Endodermal cell (in vitro differentiated cells): ENCODE data around the gene FGF14. TPM values are rescaled to one million over a fixed set of nuclear protein-coding genes. Genes with fewer than 3 reads are reported as not detected.

Experiments used
- DNase-seq: peaks from one replicate; pipeline ENCODE4 v3.0.0-alpha.2; 2017
- H3K27ac ChIP-seq: 2 replicates; pipeline ENCODE4 v1.5.1; 2013; ENCODE audit warnings: mild to moderate bottlenecking, low read depth, low read length, moderate library complexity
- H3K27me3 ChIP-seq: 2 replicates; pipeline ENCODE4 v1.6.1; 2013; ENCODE audit warnings: mild to moderate bottlenecking, low read length, moderate library complexity; ENCODE audit not compliant: insufficient read depth, control insufficient read depth, poor library complexity, severe bottlenecking
- H3K36me3 ChIP-seq: 2 replicates; pipeline ENCODE4 v1.7.0; 2013; ENCODE audit warnings: mild to moderate bottlenecking, low read length, moderate library complexity; ENCODE audit not compliant: control insufficient read depth, insufficient read depth
- H3K4me1 ChIP-seq: one replicate; pipeline ENCODE4 v1.7.0; 2013; ENCODE audit warnings: low read length; ENCODE audit not compliant: control insufficient read depth, insufficient read depth
- H3K4me3 ChIP-seq: 2 replicates; pipeline ENCODE4 v1.5.1; 2013; ENCODE audit warnings: mild to moderate bottlenecking, low read length, moderate library complexity
- H3K9ac ChIP-seq: 2 replicates; pipeline ENCODE4 v1.6.1; 2013; ENCODE audit warnings: mild to moderate bottlenecking, low read length, moderate library complexity; ENCODE audit not compliant: poor library complexity, severe bottlenecking; ENCODE audit errors: extremely low read depth
- H3K9me3 ChIP-seq: 2 replicates; pipeline ENCODE4 v1.6.1; 2013; ENCODE audit warnings: mild to moderate bottlenecking, low read length, moderate library complexity; ENCODE audit not compliant: control insufficient read depth
- H3K27ac Mint-ChIP-seq: 2 replicates; pipeline ENCODE4 v1.8.0; 2020; ENCODE audit warnings: mixed read lengths
- H3K27me3 Mint-ChIP-seq: 2 replicates; pipeline ENCODE4 v1.8.0; 2021; ENCODE audit warnings: mild to moderate bottlenecking, mixed read lengths; ENCODE audit not compliant: insufficient read depth
- H3K36me3 Mint-ChIP-seq: 2 replicates; pipeline ENCODE4 v1.8.0; 2020; ENCODE audit warnings: low read depth, mixed read lengths
- H3K4me1 Mint-ChIP-seq: 2 replicates; pipeline ENCODE4 v1.8.0; 2020; ENCODE audit warnings: mixed read lengths
- H3K4me3 Mint-ChIP-seq: 2 replicates; pipeline ENCODE4 v1.8.0; 2020; ENCODE audit warnings: mild to moderate bottlenecking, moderate library complexity, mixed read lengths
- H3K9me3 Mint-ChIP-seq: 2 replicates; pipeline ENCODE4 v1.8.0; 2020; ENCODE audit warnings: mild to moderate bottlenecking, mixed read lengths
- CTCF ChIP-seq: fragments of 200-600 bp; sonication (generic); conservative IDR thresholded peaks from 2 replicates; pipeline ENCODE4 v1.5.0; 2021; ENCODE audit warnings: antibody characterized with exemption, mild to moderate bottlenecking
- WGBS, 2 experiments: methylation state at CpG; one replicate each; pipeline versions ENCODE4 v1.1.5 to v1.1.7; 2013; ENCODE audit warnings: missing lambda C conversion rate in 2 of 2, mixed read lengths in 1 of 2; ENCODE audit not compliant: insufficient coverage in 1 of 2, insufficient read length in 1 of 2; 5-methylcytosine and 5-hydroxymethylcytosine counted together
- total RNA-seq, 2 donors: library from RNA; stranded (reverse); fragmentation: NEBNext Ultra II Directional in 1 of 2; extraction: Animal tissue kit (Norgen Biotek cat#: 25700) in 1 of 2; gene quantifications; 2 replicates in 1 of 2; 3 replicates in 1 of 2; pipeline ENCODE4 v1.2.1, GENCODE V29; 2021

Gene FGF14
- total RNA-seq, 2 donors from 2014 or later, result 0.15 to 0.26 TPM

GRCh38 chr13:102002287-102002686 lies 399.6 kb downstream of the FGF14 start:
- Mint-ChIP-seq H3K9me3 (no peaks in the 10 kb centered on the region), H3K4me3 (no peak overlapping the region), H3K27ac (no peak overlapping the region), H3K4me1 (peaks cover 2% of the 10 kb centered on the region), H3K36me3 (no peaks in the 10 kb centered on the region), H3K27me3 (no peaks in the 10 kb centered on the region)
- TF ChIP-seq CTCF, result no peak
- no peak overlapping the region for H3K4me3 ChIP-seq
- no peak for DNase-seq
- no peak overlapping the region for H3K27ac ChIP-seq
- H3K27me3 ChIP-seq, result no peaks in the 10 kb centered on the region
- no peak overlapping the region for H3K9ac ChIP-seq
- WGBS, 2 experiments, result 83 to 92% methylated on average over 3 of the region's 3 CpGs
- no peaks in the 10 kb centered on the region for H3K36me3 ChIP-seq
- no peaks in the 10 kb centered on the region for H3K9me3 ChIP-seq
- no peaks in the 10 kb centered on the region for H3K4me1 ChIP-seq

- H3K27ac Mint-ChIP-seq, result no peak overlapping the region
- H3K36me3 Mint-ChIP-seq, result no peaks in the 10 kb centered on the region
- H3K4me3 Mint-ChIP-seq, result no peak overlapping the region
- H3K4me1 ChIP-seq, result no peaks in the 10 kb centered on the region
- peaks cover 2% of the 10 kb centered on the region for H3K4me1 Mint-ChIP-seq
- no peak for DNase-seq
- H3K9me3 ChIP-seq, result no peaks in the 10 kb centered on the region
- no peak for TF ChIP-seq CTCF
- H3K27me3 Mint-ChIP-seq, result no peaks in the 10 kb centered on the region
- no peak overlapping the region for H3K4me3 ChIP-seq
- H3K9ac ChIP-seq, result no peak overlapping the region
- no peaks in the 10 kb centered on the region for H3K36me3 ChIP-seq
- no peaks in the 10 kb centered on the region for H3K27me3 ChIP-seq
- no peaks in the 10 kb centered on the region for H3K9me3 Mint-ChIP-seq
- no peak overlapping the region for H3K27ac ChIP-seq
These were observed 401.1 kb downstream of the FGF14 start for GRCh38 chr13:102000764-102001163.

GRCh38 chr13:101998129-101998528 lies 403.7 kb downstream of the FGF14 start:
- Histone ChIP-seq H3K9ac (no peak overlapping the region), H3K27ac (no peak overlapping the region), H3K4me1 (no peaks in the 10 kb centered on the region), H3K36me3 (no peaks in the 10 kb centered on the region), H3K9me3 (no peaks in the 10 kb centered on the region), H3K27me3 (no peaks in the 10 kb centered on the region), H3K4me3 (no peak overlapping the region)
- no peak for TF ChIP-seq CTCF
- Mint-ChIP-seq H3K4me3 (no peak overlapping the region), H3K4me1 (no peaks in the 10 kb centered on the region), H3K27me3 (no peaks in the 10 kb centered on the region), H3K9me3 (no peaks in the 10 kb centered on the region), H3K27ac (no peak overlapping the region), H3K36me3 (no peaks in the 10 kb centered on the region)
- 100% methylated on average over 1 of the region's 1 CpG; no CpG with 5 or more reads in 1 of the 2 experiments for WGBS, 2 experiments
- DNase-seq, result no peak
